HG03139 (cell line): Measurements from ENCODE around the gene DRD2.

Experiments used
- ATAC-seq: cut with Tn5 transposase; IDR thresholded peaks from one replicate; pipeline ENCODE4 v1.9.1; 2021; ENCODE audit not compliant: unreplicated experiment

Gene DRD2

GRCh38 chr11:113405724-113406478 is 69.3 kb downstream of the DRD2 start:
- ATAC-seq: no peak

DNA sequence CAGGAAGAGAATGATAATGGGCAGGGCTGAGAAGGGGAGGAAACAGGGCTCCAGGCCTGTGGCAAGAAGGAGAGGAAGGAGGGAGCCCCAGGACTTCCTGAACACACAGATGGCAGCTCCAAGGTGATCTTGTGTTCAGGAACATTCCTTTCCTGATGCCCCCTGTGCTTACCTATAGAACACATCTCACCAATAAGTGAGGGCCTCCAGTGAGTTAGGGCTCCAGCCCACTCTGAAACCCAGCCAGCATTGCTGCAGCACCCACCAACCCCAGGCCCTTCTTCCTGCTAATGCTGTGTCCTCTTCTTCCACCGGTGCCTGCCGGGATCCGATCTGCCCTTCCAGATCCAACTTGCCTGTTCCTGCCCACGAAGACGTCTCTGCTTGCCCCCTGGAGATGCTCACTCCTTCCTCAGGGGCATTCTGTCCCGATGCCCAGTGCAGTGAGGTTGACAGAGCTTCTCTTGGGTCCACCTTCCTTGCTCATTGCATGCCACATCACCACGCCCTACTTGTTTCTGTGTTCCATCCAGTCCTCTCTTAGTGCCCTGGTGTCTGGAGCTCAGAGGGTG is 70.3 kb downstream of the DRD2 start:
- ATAC-seq: no peak

- no peak for ATAC-seq
These were observed 73.5 kb downstream of the DRD2 start for GRCh38 chr11:113401718-113402117.

DNA sequence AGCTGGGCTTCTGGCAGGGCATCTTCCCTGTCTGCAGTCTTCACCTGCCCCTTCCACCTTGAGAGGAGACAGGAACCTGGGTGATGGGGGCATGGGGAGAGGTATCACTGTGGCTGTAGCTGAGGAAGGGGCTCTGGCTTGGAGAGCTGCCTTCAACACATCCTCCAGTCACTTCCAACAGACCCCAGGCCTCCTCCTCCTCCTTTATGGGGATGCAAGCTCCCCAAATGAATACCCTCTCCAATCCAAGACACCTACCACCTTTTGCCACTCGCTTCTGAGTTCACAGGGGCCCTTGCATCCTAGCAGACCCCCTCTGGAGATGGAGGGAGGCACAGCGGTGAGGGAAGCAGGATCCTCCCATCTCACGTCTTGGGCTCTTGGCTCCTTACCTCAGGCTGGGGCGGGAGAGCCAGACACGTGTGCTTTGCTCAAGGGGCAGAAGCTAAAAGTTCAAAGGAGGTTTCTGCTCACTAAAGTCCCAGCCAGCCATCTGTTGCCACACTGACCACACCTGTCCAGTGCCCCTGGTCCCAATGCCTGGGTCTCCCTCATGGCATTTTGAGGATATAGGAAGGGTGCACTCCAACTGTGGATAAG is 74.5 kb downstream of the DRD2 start:
- ATAC-seq: no peak

GRCh38 chr11:113398669-113399430 is 76.3 kb downstream of the DRD2 start:
- ATAC-seq: no peak

- no peak for ATAC-seq
These were observed 77.4 kb downstream of the DRD2 start for GRCh38 chr11:113397821-113398220.

DNA sequence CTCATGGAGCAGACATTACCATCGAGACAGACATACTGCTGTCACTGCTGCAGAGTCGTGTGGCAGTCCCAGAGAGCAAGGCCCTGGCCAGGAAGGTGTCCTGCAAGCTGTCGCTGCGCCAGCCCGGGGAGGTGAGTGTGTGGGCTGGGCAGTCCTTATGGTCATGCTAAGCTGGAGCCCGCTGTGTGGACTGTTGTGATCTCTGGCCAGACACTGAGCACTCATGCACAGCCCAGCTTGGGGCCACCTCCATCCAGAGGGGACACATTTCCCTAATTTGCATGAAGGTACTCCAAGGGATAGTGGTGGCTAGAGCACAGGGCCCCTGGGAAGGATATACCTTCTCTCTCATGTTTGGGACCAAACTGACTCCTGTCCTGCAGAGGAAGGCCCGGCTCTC is 78.0 kb downstream of the DRD2 start:
- no peak for ATAC-seq

DNA sequence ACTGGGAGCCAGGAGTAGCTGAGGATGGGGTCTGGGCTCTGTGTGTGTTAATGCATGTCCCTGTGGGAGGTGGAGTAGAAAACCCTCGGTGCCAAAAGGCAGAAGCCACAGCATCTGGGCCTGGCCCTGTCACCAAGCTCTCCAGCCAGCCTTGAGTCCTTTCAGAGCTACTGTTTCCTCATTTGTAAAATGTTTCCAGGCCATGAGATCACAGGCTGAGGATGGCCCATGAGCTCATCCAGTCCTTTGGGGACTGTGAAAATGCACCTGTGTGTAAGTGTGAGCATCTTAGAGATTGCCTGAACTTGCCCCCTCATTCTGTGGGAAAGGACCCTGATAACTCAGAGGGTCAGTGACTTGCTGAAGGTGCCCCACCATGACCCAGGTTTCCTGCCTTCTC is 78.5 kb downstream of the DRD2 start:
- no peak for ATAC-seq

DNA sequence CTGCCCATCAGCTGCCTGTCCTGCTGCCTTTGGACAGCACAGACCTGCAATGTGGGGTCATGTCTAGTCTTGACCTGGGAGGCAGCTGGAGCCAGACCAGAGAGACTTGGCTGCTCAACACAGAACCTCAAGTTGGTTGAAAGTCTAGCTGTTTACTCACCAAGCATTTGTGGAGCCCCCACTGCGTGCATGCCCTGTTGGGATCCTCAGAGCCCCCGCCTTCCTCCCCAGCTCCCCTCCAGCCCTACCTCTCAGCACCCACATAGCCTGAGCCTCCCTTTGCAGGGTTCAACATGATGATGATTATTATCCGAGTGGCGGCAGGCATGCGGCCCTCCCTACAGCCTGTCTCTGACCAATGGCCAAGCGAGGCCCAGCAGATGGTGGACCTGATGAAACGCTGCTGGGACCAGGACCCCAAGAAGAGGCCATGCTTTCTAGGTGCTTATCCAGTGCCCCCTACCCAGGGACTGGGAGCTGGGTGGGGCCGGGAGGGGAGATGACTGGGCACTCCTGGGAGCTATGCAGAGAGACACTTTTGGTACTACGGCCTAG is 79.3 kb downstream of the DRD2 start:
- no peak for ATAC-seq

GRCh38 chr11:113394919-113395318 is 80.3 kb downstream of the DRD2 start:
- ATAC-seq: no peak

GRCh38 chr11:113393501-113393985 is 81.7 kb downstream of the DRD2 start:
- ATAC-seq: no peak

DNA sequence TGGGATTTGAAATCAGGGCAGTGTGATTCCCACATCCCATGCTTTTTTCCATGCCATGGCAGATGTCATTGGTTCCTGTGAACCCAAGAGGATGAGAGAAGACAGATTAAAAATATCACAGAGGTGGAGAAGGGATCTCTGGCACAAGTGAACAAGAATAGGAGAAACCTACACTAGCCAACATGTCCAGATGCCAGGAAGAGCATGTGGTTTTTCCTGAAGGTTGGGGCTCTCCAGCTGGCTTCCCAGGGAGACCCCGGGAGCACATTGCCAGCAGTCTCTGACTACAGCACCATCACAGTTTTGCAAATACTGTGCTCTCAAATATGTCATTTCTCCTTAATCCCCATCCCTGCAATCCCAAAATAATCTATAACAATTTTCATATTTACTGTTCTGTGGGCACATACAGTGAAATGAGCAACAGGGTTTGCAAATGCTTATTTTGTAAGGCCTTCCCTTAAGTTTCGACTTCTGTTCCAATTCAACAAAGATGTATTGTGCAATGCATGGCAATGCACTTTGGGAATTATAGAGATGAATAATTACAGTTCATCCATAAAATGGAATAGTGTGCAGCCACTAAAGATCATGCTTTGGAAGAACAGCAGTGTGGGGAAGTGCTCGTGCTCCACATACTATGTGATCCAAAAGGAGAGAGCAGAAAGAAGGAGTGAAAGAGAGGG is 82.8 kb downstream of the DRD2 start:
- no peak for ATAC-seq

- ATAC-seq: no peak
These were observed 85.9 kb downstream of the DRD2 start for GRCh38 chr11:113389272-113389671.

GRCh38 chr11:113387605-113388211 is 87.5 kb downstream of the DRD2 start, which contains the start of gene ANKK1:
Gene ANKK1, plus strand, starts transcription at chr11:113387779. Its CDS starts 106 bp downstream, at chr11:113387885.
- ATAC-seq: no peak

DNA sequence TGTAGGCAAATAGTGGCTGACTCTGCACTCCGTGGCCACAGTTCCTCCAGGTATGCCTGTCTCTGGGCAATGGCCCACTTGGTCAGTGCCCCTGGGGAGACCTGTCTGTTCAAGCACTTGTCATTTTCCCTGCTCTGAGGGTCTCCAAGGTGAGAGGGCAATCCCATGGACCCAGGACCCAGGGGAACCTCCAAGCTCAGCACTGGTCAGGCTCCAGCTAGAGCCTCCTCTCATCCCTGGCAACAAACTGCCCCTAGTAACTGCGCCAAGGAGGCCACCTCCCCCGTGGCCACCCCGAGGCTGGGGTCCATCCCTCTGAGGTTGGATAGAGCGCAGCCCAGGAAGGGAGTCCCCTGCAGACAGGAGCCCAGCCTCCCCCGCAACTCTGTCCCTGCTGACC is 88.3 kb downstream of the DRD2 start:
- ATAC-seq: no peak

GRCh38 chr11:113385749-113386148 is 89.4 kb downstream of the DRD2 start:
- no peak for ATAC-seq

GRCh38 chr11:113384551-113384950 is 90.6 kb downstream of the DRD2 start:
- no peak for ATAC-seq

GRCh38 chr11:113382121-113382520 is 93.1 kb downstream of the DRD2 start:
- ATAC-seq: no peak

GRCh38 chr11:113378692-113379091 is 96.5 kb downstream of the DRD2 start:
- no peak for ATAC-seq
